ENCODE results near the gene FANCE.

FANCE gene

GRCh38 chr6:35441642-35442041 is 10.5 kb upstream of the FANCE start:
- TF ChIP-seq CTCF (IDR thresholded peaks at IDR 0.05; ENCODE audit: insufficient read depth, low read depth, low read length, missing control alignments) = no peak
- H3K4me3 ChIP-seq (ENCODE audit: low read length) = no peak overlapping the region
- DNase-seq (ENCODE audit: low read depth) = no peak

GRCh38 chr6:35442693-35443092 is 9.4 kb upstream of the FANCE start:
- no peak overlapping the region for H3K4me3 ChIP-seq (ENCODE audit: low read length)
- peak; percentile 58 for DNase-seq (ENCODE audit: low read depth)
- no peak for TF ChIP-seq CTCF (IDR thresholded peaks at IDR 0.05; ENCODE audit: insufficient read depth, low read depth, low read length, missing control alignments)

- no peak overlapping the region for H3K4me3 ChIP-seq (ENCODE audit: low read length)
- no peak for TF ChIP-seq CTCF (IDR thresholded peaks at IDR 0.05; ENCODE audit: insufficient read depth, low read depth, low read length, missing control alignments)
- DNase-seq (ENCODE audit: low read depth) = no peak
These were observed 8.7 kb upstream of the FANCE start for GRCh38 chr6:35443341-35444030.

GRCh38 chr6:35445691-35446090 is 6.4 kb upstream of the FANCE start:
- TF ChIP-seq CTCF (IDR thresholded peaks at IDR 0.05; ENCODE audit: insufficient read depth, low read depth, low read length, missing control alignments) = no peak
- DNase-seq (ENCODE audit: low read depth) = peak; percentile 64
- H3K4me3 ChIP-seq (ENCODE audit: low read length) = no peak overlapping the region

GRCh38 chr6:35448191-35448590 is 3.9 kb upstream of the FANCE start:
- no peak for TF ChIP-seq CTCF (IDR thresholded peaks at IDR 0.05; ENCODE audit: insufficient read depth, low read depth, low read length, missing control alignments)
- no peak overlapping the region for H3K4me3 ChIP-seq (ENCODE audit: low read length)
- no peak for DNase-seq (ENCODE audit: low read depth)

- peak; percentile 70 for DNase-seq (ENCODE audit: low read depth)
- peak; percentile 66 for TF ChIP-seq CTCF (IDR thresholded peaks at IDR 0.05; ENCODE audit: insufficient read depth, low read depth, low read length, missing control alignments)
These were observed 2.8 kb upstream of the FANCE start for GRCh38 chr6:35449287-35449881.

More at GRCh38 chr6:35449287-35449881, 2.8 kb upstream of the FANCE start:
- H3K4me3 ChIP-seq (ENCODE audit: low read length) = no peak overlapping the region

Data from epithelial cell of esophagus (primary cell).